Upper lobe of right lung (tissue), 1 donor: ENCODE data around the gene POSTN. TPM values are rescaled to one million over a fixed set of nuclear protein-coding genes. Genes with fewer than 3 reads are reported as not detected.

ENCODE experiments used
- ATAC-seq: fragments of 200-7000 bp; cut with Tn5 transposase; one replicate; pipeline ENCODE4 v1.9.1; 2020; ENCODE audit warnings: mild to moderate bottlenecking, moderate library complexity
- DNase-seq: peaks from one replicate; pipeline ENCODE4 v3.0.0-alpha.2; 2020
- H3K27ac ChIP-seq: fragments of 200-600 bp; one replicate; pipeline ENCODE4 v1.8.0; 2022
- H3K27me3 ChIP-seq: fragments of 200-600 bp; one replicate; pipeline ENCODE4 v1.8.0; 2022; ENCODE audit warnings: mild to moderate bottlenecking
- H3K36me3 ChIP-seq: fragments of 200-600 bp; one replicate; pipeline ENCODE4 v1.8.0; 2022
- H3K4me1 ChIP-seq: fragments of 200-600 bp; one replicate; pipeline ENCODE4 v1.8.0; 2022
- H3K4me3 ChIP-seq: fragments of 200-600 bp; one replicate; pipeline ENCODE4 v1.8.0; 2022; ENCODE audit warnings: mild to moderate bottlenecking
- H3K9me3 ChIP-seq: fragments of 200-600 bp; one replicate; pipeline ENCODE4 v1.8.0; 2022
- CTCF ChIP-seq: fragments of 200-600 bp; IDR thresholded peaks from one replicate; pipeline ENCODE4 v1.8.0; 2022; ENCODE audit warnings: antibody characterized with exemption
- intact Hi-C: fragments of 100-400 bp; cut with DNase I; formaldehyde crosslinking; loops from one replicate; pipeline ENCODE4 v1.11.0; 2022
- long read RNA-seq: library from polyadenylated mRNA; unstranded; transcript quantifications from one replicate; pipeline ENCODE4 v2.0.0, GENCODE V29; 2021
- total RNA-seq: library from RNA; stranded (reverse); fragmentation: NEBNext Ultra II Directional; extraction: Animal tissue kit (Norgen Biotek cat#: 25700); gene quantifications from one replicate; pipeline ENCODE4 v1.2.1, GENCODE V29; 2021
- donor health status: DM: no; HTN: yes; CAD: no; lungs with severe emphysema.

The POSTN gene, protein sequence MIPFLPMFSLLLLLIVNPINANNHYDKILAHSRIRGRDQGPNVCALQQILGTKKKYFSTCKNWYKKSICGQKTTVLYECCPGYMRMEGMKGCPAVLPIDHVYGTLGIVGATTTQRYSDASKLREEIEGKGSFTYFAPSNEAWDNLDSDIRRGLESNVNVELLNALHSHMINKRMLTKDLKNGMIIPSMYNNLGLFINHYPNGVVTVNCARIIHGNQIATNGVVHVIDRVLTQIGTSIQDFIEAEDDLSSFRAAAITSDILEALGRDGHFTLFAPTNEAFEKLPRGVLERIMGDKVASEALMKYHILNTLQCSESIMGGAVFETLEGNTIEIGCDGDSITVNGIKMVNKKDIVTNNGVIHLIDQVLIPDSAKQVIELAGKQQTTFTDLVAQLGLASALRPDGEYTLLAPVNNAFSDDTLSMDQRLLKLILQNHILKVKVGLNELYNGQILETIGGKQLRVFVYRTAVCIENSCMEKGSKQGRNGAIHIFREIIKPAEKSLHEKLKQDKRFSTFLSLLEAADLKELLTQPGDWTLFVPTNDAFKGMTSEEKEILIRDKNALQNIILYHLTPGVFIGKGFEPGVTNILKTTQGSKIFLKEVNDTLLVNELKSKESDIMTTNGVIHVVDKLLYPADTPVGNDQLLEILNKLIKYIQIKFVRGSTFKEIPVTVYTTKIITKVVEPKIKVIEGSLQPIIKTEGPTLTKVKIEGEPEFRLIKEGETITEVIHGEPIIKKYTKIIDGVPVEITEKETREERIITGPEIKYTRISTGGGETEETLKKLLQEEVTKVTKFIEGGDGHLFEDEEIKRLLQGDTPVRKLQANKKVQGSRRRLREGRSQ
- total RNA-seq, result 96.9 TPM
- long read RNA-seq, transcript POSTN-202 (22 exons, 3,196 nt), result minor isoform, 13 of 129 reads
- long read RNA-seq, transcript POSTN-210 (20 exons, 3,113 nt), result minor isoform, 7 of 129 reads
- long read RNA-seq, transcript POSTN-209 (21 exons, 3,214 nt), result major isoform, 22 of 129 reads
- long read RNA-seq, transcript POSTN-201 (21 exons, 3,071 nt), result minor isoform, 17 of 129 reads
- long read RNA-seq, partial matches to known transcripts, result 9 of 129 reads
- long read RNA-seq, other reads (novel, unspliced or antisense), result 54 of 129 reads

- H3K36me3 ChIP-seq, result no peaks in the 10 kb centered on the region
- no peak for TF ChIP-seq CTCF
- intact Hi-C loops, result no loop called here
- no peak within 1 kb of the TSS for H3K27ac ChIP-seq
- no peaks in the 10 kb centered on the region for H3K4me1 ChIP-seq
- DNase-seq, result no peak
- H3K9me3 ChIP-seq, result no peaks in the 10 kb centered on the region
- ATAC-seq, result no peak
- peak within 1 kb of the TSS; percentile 29 for H3K4me3 ChIP-seq
- H3K27me3 ChIP-seq, result no peaks in the 10 kb centered on the region
These were observed at the start of gene POSTN for GRCh38 chr13:37598597-37598996. Gene POSTN, minus strand, starts transcription at chr13:37598768. Its CDS starts 42 bp downstream, at chr13:37598726.

DNA sequence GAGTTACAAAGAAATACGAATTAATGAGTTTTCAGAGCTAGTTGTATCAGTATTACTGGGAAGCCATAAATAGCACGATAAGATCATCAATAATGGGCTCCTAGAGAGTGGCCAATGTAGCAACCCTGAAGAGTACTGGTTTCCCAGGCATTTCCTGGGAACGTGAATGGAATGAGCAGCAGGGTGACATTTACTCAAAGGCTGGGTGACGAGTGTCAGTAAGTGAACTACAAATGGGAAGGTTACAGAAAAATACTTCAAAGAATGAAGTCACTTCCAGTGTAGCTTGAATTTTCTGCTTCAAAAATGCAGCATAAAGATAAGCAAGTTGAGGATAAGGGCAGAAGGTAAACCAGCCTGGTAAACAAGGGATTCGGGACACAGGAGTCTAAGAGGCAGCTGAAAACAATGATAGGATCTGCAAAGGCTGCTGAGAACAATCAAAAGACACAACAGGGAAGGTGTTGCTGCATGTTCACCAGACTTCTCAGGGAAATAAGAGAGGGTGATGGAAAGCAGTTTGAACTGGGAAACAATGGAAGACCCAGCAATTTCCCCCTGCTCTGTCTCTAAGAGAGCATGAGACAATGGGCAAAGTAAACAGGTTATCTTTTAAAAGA lies 48.6 kb upstream of the POSTN start:
- no peaks in the 10 kb centered on the region for H3K9me3 ChIP-seq
- H3K4me1 ChIP-seq, result no peaks in the 10 kb centered on the region
- no peak overlapping the region for H3K27ac ChIP-seq
- ATAC-seq, result no peak
- no peaks in the 10 kb centered on the region for H3K27me3 ChIP-seq
- no peak for DNase-seq
- H3K36me3 ChIP-seq, result no peaks in the 10 kb centered on the region
- intact Hi-C loops, result no loop called here
- H3K4me3 ChIP-seq, result no peak overlapping the region
- TF ChIP-seq CTCF, result no peak

- intact Hi-C loops, result no loop called here
- no peaks in the 10 kb centered on the region for H3K4me1 ChIP-seq
- no peak overlapping the region for H3K27ac ChIP-seq
- H3K36me3 ChIP-seq, result no peaks in the 10 kb centered on the region
- H3K9me3 ChIP-seq, result no peaks in the 10 kb centered on the region
- DNase-seq, result no peak
- H3K27me3 ChIP-seq, result no peaks in the 10 kb centered on the region
- no peak overlapping the region for H3K4me3 ChIP-seq
- no peak for TF ChIP-seq CTCF
- ATAC-seq, result no peak
These were observed 48.0 kb upstream of the POSTN start for GRCh38 chr13:37646531-37646930.

- intact Hi-C loops, result no loop called here
- DNase-seq (no peak), ATAC-seq (no peak)
- H3K9me3 ChIP-seq, result no peaks in the 10 kb centered on the region
- no peak overlapping the region for H3K27ac ChIP-seq
- no peaks in the 10 kb centered on the region for H3K4me1 ChIP-seq
- H3K36me3 ChIP-seq, result no peaks in the 10 kb centered on the region
- H3K4me3 ChIP-seq, result no peak overlapping the region
- H3K27me3 ChIP-seq, result no peaks in the 10 kb centered on the region
- no peak for TF ChIP-seq CTCF
These were observed 46.7 kb upstream of the POSTN start for GRCh38 chr13:37645181-37645740.

- no peak for ATAC-seq
- TF ChIP-seq CTCF, result no peak
- Histone ChIP-seq H3K27ac (no peak overlapping the region), H3K9me3 (no peaks in the 10 kb centered on the region), H3K4me3 (no peak overlapping the region), H3K4me1 (no peaks in the 10 kb centered on the region), H3K36me3 (no peaks in the 10 kb centered on the region), H3K27me3 (no peaks in the 10 kb centered on the region)
- no peak for DNase-seq
- intact Hi-C loops, result no loop called here
These were observed 42.8 kb upstream of the POSTN start for GRCh38 chr13:37641391-37641790.
